ENCODE results near the gene DCUN1D1. TPM values are rescaled to one million over a fixed set of nuclear protein-coding genes. Genes with fewer than 3 reads are reported as not detected.

Gene DCUN1D1
- total RNA-seq, 4 donors from 2014 or later: 20.5 to 31.4 (median 27.4) TPM

GRCh38 chr3:182949688-182950087 is 30.6 kb downstream of the DCUN1D1 start:
- WGBS, 2 donors (ENCODE audit: low coverage in 1 of 2): 85 to 97% methylated on average over 1 of the region's 1 CpG
- H3K27me3 ChIP-seq: no peaks in the 10 kb centered on the region

DNA sequence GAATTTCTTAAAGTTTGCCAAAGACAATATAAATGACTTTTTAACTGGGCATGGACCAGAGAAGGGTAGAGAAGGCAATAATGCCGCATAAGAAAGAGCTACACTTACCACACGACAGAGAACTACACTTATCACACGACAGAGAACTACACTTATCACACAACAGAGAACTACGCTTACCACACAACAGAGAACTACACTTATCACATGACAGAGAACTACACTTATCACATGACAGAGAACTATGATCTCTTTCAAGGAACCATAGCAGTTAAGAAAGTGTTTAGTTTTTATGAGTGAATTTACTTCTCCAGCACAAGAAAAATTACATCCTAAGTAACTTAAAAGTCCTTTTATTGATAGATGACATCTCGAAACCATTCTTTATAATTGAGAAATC is 32.0 kb downstream of the DCUN1D1 start:
- WGBS, 2 donors (ENCODE audit: low coverage in 1 of 2): 87 to 89% methylated on average over 5 of the region's 5 CpGs
- H3K27me3 ChIP-seq: no peaks in the 10 kb centered on the region
- no peaks in the 10 kb centered on the region for H3K4me1 ChIP-seq
- H3K36me3 ChIP-seq: peaks cover 0 to 28% (median 8%) of the 10 kb centered on the region in 4 donors
- TF ChIP-seq POLR2AphosphoS5 (IDR thresholded peaks at IDR 0.05): no peak
- no peak overlapping the region for H3K4me3 ChIP-seq
- H3K9me3 ChIP-seq: no peaks in the 10 kb centered on the region
- in situ Hi-C loops (cut with MboI; ENCODE audit: low pct_ligation_motif_present in 1 of 4, low pct_unique_long_range_greater_than_20kb in 1 of 4, low sequenced_read_pairs in 3 of 4) (no loop called here), intact Hi-C loops (cut with DNase I; ENCODE audit: low total_unique reads) (no loop called here)
- no peak for DNase-seq
- H3K27ac ChIP-seq: no peak overlapping the region

More at GRCh38 chr3:182949688-182950087, 30.6 kb downstream of the DCUN1D1 start:
- intact Hi-C loops (cut with DNase I; ENCODE audit: low total_unique reads) (no loop called here), in situ Hi-C loops (cut with MboI; ENCODE audit: low pct_ligation_motif_present in 1 of 4, low pct_unique_long_range_greater_than_20kb in 1 of 4, low sequenced_read_pairs in 3 of 4) (no loop called here)
- H3K9me3 ChIP-seq: no peaks in the 10 kb centered on the region
- TF ChIP-seq, protein P1, sequence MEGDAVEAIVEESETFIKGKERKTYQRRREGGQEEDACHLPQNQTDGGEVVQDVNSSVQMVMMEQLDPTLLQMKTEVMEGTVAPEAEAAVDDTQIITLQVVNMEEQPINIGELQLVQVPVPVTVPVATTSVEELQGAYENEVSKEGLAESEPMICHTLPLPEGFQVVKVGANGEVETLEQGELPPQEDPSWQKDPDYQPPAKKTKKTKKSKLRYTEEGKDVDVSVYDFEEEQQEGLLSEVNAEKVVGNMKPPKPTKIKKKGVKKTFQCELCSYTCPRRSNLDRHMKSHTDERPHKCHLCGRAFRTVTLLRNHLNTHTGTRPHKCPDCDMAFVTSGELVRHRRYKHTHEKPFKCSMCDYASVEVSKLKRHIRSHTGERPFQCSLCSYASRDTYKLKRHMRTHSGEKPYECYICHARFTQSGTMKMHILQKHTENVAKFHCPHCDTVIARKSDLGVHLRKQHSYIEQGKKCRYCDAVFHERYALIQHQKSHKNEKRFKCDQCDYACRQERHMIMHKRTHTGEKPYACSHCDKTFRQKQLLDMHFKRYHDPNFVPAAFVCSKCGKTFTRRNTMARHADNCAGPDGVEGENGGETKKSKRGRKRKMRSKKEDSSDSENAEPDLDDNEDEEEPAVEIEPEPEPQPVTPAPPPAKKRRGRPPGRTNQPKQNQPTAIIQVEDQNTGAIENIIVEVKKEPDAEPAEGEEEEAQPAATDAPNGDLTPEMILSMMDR (IDR thresholded peaks at IDR 0.05): no peak
- TF ChIP-seq POLR2AphosphoS5 (IDR thresholded peaks at IDR 0.05) (no peak), POLR2A (IDR thresholded peaks at IDR 0.05) (no peak), EP300 (IDR thresholded peaks at IDR 0.05; ENCODE audit: low read depth) (no peak)
- H3K27ac ChIP-seq: no peak overlapping the region
- peaks cover 0 to 25% (median 6%) of the 10 kb centered on the region in 4 donors for H3K36me3 ChIP-seq
- no peak for DNase-seq
- H3K4me1 ChIP-seq: no peaks in the 10 kb centered on the region
- H3K4me3 ChIP-seq: no peak overlapping the region

DNA sequence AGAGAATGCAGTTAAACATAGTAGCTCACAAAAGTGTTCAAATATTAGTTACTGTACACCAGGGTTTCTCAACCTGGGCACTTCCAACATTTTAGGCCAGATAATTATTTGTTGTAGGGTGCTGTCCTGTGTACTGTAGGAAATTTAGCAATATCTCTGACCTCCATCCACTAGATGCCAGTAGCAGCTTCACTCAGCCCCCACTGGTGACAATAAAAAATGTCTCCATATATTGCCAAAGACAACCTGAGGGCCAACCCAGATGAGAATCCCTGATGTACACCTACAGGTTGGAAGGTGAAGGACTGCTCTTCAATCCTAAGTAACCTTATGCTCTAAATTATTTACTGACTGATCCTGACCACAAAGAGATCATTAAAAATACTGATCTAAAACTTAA is 32.5 kb downstream of the DCUN1D1 start:
- no peak for DNase-seq
- no peaks in the 10 kb centered on the region for H3K9me3 ChIP-seq
- H3K4me3 ChIP-seq: no peak overlapping the region
- H3K4me1 ChIP-seq: no peaks in the 10 kb centered on the region
- TF ChIP-seq EP300 (IDR thresholded peaks at IDR 0.05; ENCODE audit: low read depth): no peak
- no peak for TF ChIP-seq POLR2AphosphoS5 (IDR thresholded peaks at IDR 0.05)
- TF ChIP-seq, protein P1 (IDR thresholded peaks at IDR 0.05): no peak
- no peak for TF ChIP-seq POLR2A (IDR thresholded peaks at IDR 0.05)
- intact Hi-C loops (cut with DNase I; ENCODE audit: low total_unique reads): no loop called here
- in situ Hi-C loops (cut with MboI; ENCODE audit: low pct_ligation_motif_present in 1 of 4, low pct_unique_long_range_greater_than_20kb in 1 of 4, low sequenced_read_pairs in 3 of 4): no loop called here
- peaks cover 0 to 28% (median 8%) of the 10 kb centered on the region in 4 donors for H3K36me3 ChIP-seq
- no peak overlapping the region for H3K27ac ChIP-seq
- H3K27me3 ChIP-seq: no peaks in the 10 kb centered on the region

- TF ChIP-seq POLR2AphosphoS5 (IDR thresholded peaks at IDR 0.05) (no peak), EP300 (IDR thresholded peaks at IDR 0.05; ENCODE audit: low read depth) (no peak), POLR2A (IDR thresholded peaks at IDR 0.05) (no peak)
- TF ChIP-seq, protein P1 (IDR thresholded peaks at IDR 0.05): no peak
- WGBS, 2 donors (ENCODE audit: low coverage in 1 of 2): 94 to 95% methylated on average over 3 of the region's 3 CpGs
- intact Hi-C loops (cut with DNase I; ENCODE audit: low total_unique reads) (no loop called here), in situ Hi-C loops (cut with MboI; ENCODE audit: low pct_ligation_motif_present in 1 of 4, low pct_unique_long_range_greater_than_20kb in 1 of 4, low sequenced_read_pairs in 3 of 4) (no loop called here)
- Histone ChIP-seq H3K27ac (no peak overlapping the region), H3K27me3 (no peaks in the 10 kb centered on the region), H3K4me3 (no peak overlapping the region), H3K4me1 (no peaks in the 10 kb centered on the region), H3K9me3 (no peaks in the 10 kb centered on the region), H3K36me3 (peaks cover 0 to 19% (median 6%) of the 10 kb centered on the region in 4 donors)
- no peak for DNase-seq
Observed at GRCh38 chr3:182941719-182942118, 38.6 kb downstream of the DCUN1D1 start.

DNA sequence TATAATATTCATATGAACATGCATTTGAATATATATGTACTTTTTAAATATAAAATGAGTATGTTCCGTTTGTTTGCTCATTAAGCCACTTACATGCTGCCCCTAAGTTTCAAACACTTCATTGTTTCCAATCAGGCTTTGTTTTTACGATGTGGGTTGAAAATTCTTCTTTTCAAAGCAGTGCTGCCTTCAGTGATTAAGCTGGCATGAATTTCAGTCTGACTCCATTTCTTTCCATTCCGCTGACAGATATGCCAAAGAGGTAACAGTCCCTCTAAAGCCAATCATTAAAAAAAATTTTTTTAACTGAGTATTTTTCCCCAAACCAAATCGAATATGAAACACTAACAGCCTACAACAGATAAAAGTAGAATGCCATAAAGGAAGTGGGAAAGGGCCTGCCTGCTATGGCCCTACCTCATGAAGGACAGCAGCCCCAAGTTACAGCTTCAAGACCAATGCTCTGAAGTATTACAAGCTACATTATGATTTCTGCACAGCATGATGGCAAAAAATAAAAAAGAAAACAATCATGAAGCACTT is 40.0 kb downstream of the DCUN1D1 start:
- peaks cover 0 to 7% (median 2%) of the 10 kb centered on the region in 4 donors for H3K36me3 ChIP-seq
- H3K27me3 ChIP-seq: no peaks in the 10 kb centered on the region
- 90 to 94% methylated on average over 4 of the region's 4 CpGs for WGBS, 2 donors (ENCODE audit: low coverage in 1 of 2)
- in situ Hi-C loops (cut with MboI; ENCODE audit: low pct_ligation_motif_present in 1 of 4, low pct_unique_long_range_greater_than_20kb in 1 of 4, low sequenced_read_pairs in 3 of 4): no loop called here
- no peak overlapping the region for H3K27ac ChIP-seq
- H3K4me1 ChIP-seq: no peaks in the 10 kb centered on the region
- TF ChIP-seq POLR2A (IDR thresholded peaks at IDR 0.05): no peak
- TF ChIP-seq, protein P1 (IDR thresholded peaks at IDR 0.05): no peak
- TF ChIP-seq POLR2AphosphoS5 (IDR thresholded peaks at IDR 0.05): no peak
- no peak for TF ChIP-seq EP300 (IDR thresholded peaks at IDR 0.05; ENCODE audit: low read depth)
- intact Hi-C loops (cut with DNase I; ENCODE audit: low total_unique reads): no loop called here
- no peak overlapping the region for H3K4me3 ChIP-seq
- H3K9me3 ChIP-seq: no peaks in the 10 kb centered on the region
- no peak for DNase-seq
